Omental fat pad (tissue), 4 donors: ENCODE data around the gene WFDC1. TPM values are rescaled to one million over a fixed set of nuclear protein-coding genes. Genes with fewer than 3 reads are reported as not detected.

Experiments used
- ATAC-seq: fragments of 150-250 bp; one replicate; pipeline ENCODE4 v1.9.1; 2016; ENCODE audit warnings: mild to moderate bottlenecking, moderate library complexity; ENCODE audit not compliant: low FRiP score
- DNase-seq: peaks from one replicate; pipeline ENCODE4 v3.0.0-alpha.2; 2019; ENCODE audit warnings: low spot score
- small RNA-seq: library from RNA; depleted of rRNA; stranded (forward); fragments of <200 nt; gene quantifications from one replicate; pipeline ENCODE3, GENCODE V24; 2016
- total RNA-seq, 4 donors: library from RNA; depleted of rRNA; stranded (reverse); fragments of >200 nt; gene quantifications; one replicate each; pipeline ENCODE4 v1.1.0, GENCODE V29; 2016
- TF ChIP-seq, protein P1 (sequence below), 3 donors: fragments of 450-650 bp; IDR thresholded peaks; one replicate each; pipeline ENCODE4 v1.5.1; 2016 to 2017; ENCODE audit warnings: antibody characterized with exemption in 3 of 3, mild to moderate bottlenecking in 3 of 3, moderate library complexity in 2 of 3

The WFDC1 gene
- total RNA-seq, 4 donors from 2014 or later: 0.36 to 4.7 (median 2.5) TPM

GRCh38 chr16:84379008-84379708 lies 84.5 kb downstream of the WFDC1 start:
- DNase-seq: peak; percentile 7
- no peak for ATAC-seq
- TF ChIP-seq, protein P1, sequence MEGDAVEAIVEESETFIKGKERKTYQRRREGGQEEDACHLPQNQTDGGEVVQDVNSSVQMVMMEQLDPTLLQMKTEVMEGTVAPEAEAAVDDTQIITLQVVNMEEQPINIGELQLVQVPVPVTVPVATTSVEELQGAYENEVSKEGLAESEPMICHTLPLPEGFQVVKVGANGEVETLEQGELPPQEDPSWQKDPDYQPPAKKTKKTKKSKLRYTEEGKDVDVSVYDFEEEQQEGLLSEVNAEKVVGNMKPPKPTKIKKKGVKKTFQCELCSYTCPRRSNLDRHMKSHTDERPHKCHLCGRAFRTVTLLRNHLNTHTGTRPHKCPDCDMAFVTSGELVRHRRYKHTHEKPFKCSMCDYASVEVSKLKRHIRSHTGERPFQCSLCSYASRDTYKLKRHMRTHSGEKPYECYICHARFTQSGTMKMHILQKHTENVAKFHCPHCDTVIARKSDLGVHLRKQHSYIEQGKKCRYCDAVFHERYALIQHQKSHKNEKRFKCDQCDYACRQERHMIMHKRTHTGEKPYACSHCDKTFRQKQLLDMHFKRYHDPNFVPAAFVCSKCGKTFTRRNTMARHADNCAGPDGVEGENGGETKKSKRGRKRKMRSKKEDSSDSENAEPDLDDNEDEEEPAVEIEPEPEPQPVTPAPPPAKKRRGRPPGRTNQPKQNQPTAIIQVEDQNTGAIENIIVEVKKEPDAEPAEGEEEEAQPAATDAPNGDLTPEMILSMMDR (IDR thresholded peaks at IDR 0.05): no peak

Small RNA genes within 50 kb of the gene (small RNA-seq; reads per million reads assigned to genes)
- not detected for gene RNA5SP433

Other genes starting within 250 kb of the WFDC1 start
- 100 to 1,000 TPM in 1 of 4 donors, 10 to 100 TPM in 3; 75.3 to 100 (median 84.3) TPM for gene MBTPS1, start 177.9 kb upstream of the WFDC1 start, total RNA-seq
- 10 to 100 TPM in 3 of 4 donors, 1 to 10 TPM in 1; 8.8 to 21.4 (median 15.8) TPM for gene HSDL1, start 149.7 kb upstream of the WFDC1 start, total RNA-seq
- gene DNAAF1, start 149.6 kb upstream of the WFDC1 start, total RNA-seq: under 1 TPM in 3 of 4 donors, not detected in 1; 0.28 to 0.48 (median 0.32) TPM
- 10 to 100 TPM; 24.4 to 73.9 (median 33.3) TPM for gene TAF1C, start 107.8 kb upstream of the WFDC1 start, total RNA-seq
- 1 to 10 TPM in 2 of 4 donors, under 1 TPM in 1, not detected in 1; 0.19 to 4.3 (median 1.6) TPM for gene ADAD2, start 103.7 kb upstream of the WFDC1 start, total RNA-seq
- gene KCNG4, start 54.9 kb upstream of the WFDC1 start, total RNA-seq: not detected
- gene ATP2C2, start 73.7 kb downstream of the WFDC1 start, total RNA-seq: 1 to 10 TPM in 1 of 4 donors, not detected in 3; 1.3 TPM
- 1 to 10 TPM; 6.4 to 9.1 (median 8.4) TPM for gene MEAK7, start 209.8 kb downstream of the WFDC1 start, total RNA-seq